VCaP (cell line): ENCODE measurements around the gene MTA3.

Source experiments
- H3K27ac ChIP-seq: fragments of 450-650 bp; 2 replicates; pipeline ENCODE4 v1.5.1; 2017
- CTCF ChIP-seq: fragments of 450-650 bp; conservative IDR thresholded peaks from 2 replicates; pipeline ENCODE4 v1.5.1; 2017; ENCODE audit warnings: mild to moderate bottlenecking, moderate library complexity

MTA3 gene

GRCh38 chr2:42767080-42767898, 198.9 kb downstream of the MTA3 start:
- no peak for TF ChIP-seq CTCF
- no peak overlapping the region for H3K27ac ChIP-seq

GRCh38 chr2:42767899-42768705, 199.7 kb downstream of the MTA3 start:
- H3K27ac ChIP-seq, result no peak overlapping the region
- no peak for TF ChIP-seq CTCF

- TF ChIP-seq CTCF, result no peak
- no peak overlapping the region for H3K27ac ChIP-seq
Measured at GRCh38 chr2:42768706-42769256, 200.3 kb downstream of the MTA3 start.

GRCh38 chr2:42769583-42770287, 201.3 kb downstream of the MTA3 start:
- no peak overlapping the region for H3K27ac ChIP-seq
- no peak for TF ChIP-seq CTCF

- H3K27ac ChIP-seq, result no peak overlapping the region
- TF ChIP-seq CTCF, result peak; percentile 40
Measured at GRCh38 chr2:42770288-42771131, 202.1 kb downstream of the MTA3 start.

- no peak for TF ChIP-seq CTCF
- H3K27ac ChIP-seq, result no peak overlapping the region
Measured at GRCh38 chr2:42771546-42772153, 203.2 kb downstream of the MTA3 start.
